Cardiac fibroblast (primary cell): ENCODE data around the gene MSX2.

ENCODE experiments used
- DNase-seq, 2 donors: peaks; one replicate each; pipeline versions ENCODE4 v3.0.0 to v3.0.0-alpha.2; 2010; ENCODE audit warnings: low read depth in 2 of 2
- H3K4me3 ChIP-seq, 2 donors: replicated peaks in 1 of 2; 1 replicate in 1 of 2; 2 replicates in 1 of 2; pipeline ENCODE4 v1.5.1; 2011; ENCODE audit warnings: low read depth in 2 of 2, low read length in 2 of 2, mild to moderate bottlenecking in 2 of 2, moderate library complexity in 1 of 2
- TF ChIP-seq, protein P1 (sequence below): IDR thresholded peaks from one replicate; pipeline ENCODE4 v1.5.1; 2011; ENCODE audit warnings: low read depth, mild to moderate bottlenecking, low read length, inconsistent platforms

The MSX2 gene

DNA sequence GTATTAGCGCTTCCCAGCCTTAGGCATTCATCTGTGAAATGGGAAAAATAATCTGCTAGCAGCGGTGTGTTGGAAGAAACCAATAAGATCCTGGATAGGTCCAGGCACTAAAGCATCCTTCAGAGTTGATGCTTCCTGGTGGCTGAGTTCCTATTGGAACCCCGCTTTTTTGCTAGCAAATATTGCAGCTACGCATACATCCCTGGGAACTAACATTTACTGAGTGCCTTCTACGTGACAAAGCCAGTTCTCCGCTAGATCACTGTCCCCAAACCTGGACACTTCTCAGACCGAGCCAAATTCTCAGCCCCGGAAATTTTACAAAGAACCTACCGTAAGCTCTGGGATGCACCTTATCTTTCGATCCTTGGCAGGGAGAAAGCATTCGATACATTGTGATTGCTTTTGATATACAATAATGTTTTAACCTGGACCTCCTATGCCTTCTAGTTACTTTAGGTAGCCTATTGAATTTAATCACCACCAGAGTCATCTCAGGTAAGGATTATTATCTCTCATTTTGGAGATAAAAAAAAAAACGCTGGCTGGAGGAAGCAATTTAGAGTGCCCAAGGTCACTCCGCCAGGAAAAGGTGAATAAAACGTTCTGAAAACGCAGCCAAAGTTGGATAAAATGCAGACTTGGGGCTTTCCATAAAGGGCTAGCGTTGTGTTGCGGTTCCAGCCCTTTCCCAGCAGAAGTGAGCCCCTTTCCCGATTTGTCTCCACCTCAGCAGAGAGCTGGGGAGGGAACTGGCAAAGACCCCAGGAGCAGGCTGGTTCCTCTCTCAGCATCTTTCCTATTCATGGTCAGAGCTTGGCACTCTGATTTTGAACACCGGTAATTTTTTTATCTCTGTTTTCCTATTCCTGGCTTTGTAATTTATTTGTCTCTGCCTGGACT lies 2.6 kb upstream of the MSX2 start:
- TF ChIP-seq, protein P1, sequence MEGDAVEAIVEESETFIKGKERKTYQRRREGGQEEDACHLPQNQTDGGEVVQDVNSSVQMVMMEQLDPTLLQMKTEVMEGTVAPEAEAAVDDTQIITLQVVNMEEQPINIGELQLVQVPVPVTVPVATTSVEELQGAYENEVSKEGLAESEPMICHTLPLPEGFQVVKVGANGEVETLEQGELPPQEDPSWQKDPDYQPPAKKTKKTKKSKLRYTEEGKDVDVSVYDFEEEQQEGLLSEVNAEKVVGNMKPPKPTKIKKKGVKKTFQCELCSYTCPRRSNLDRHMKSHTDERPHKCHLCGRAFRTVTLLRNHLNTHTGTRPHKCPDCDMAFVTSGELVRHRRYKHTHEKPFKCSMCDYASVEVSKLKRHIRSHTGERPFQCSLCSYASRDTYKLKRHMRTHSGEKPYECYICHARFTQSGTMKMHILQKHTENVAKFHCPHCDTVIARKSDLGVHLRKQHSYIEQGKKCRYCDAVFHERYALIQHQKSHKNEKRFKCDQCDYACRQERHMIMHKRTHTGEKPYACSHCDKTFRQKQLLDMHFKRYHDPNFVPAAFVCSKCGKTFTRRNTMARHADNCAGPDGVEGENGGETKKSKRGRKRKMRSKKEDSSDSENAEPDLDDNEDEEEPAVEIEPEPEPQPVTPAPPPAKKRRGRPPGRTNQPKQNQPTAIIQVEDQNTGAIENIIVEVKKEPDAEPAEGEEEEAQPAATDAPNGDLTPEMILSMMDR, result no peak
- DNase-seq, result no peak
- no peak overlapping the region for H3K4me3 ChIP-seq

DNA sequence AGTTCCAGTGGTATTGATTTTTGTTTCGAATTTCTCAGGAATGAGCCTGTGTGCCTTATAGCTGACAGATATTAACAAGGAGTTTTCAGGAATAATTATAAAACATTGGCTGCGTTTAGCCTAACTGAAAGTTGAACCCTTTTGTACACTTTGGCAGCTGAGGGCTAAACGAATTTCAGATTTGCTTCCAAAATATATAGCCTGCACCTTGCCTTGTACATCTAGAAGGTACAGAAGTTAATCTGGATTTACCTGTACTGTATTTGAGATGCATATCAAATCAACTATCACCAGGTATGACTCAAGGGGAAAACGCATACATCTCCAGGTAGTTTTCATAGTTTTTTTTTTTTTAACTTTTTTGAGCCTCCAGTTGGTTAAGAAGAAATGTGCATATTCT lies 1.9 kb upstream of the MSX2 start:
- DNase-seq, result no peak
- TF ChIP-seq, protein P1, result no peak
- no peak overlapping the region for H3K4me3 ChIP-seq

DNA sequence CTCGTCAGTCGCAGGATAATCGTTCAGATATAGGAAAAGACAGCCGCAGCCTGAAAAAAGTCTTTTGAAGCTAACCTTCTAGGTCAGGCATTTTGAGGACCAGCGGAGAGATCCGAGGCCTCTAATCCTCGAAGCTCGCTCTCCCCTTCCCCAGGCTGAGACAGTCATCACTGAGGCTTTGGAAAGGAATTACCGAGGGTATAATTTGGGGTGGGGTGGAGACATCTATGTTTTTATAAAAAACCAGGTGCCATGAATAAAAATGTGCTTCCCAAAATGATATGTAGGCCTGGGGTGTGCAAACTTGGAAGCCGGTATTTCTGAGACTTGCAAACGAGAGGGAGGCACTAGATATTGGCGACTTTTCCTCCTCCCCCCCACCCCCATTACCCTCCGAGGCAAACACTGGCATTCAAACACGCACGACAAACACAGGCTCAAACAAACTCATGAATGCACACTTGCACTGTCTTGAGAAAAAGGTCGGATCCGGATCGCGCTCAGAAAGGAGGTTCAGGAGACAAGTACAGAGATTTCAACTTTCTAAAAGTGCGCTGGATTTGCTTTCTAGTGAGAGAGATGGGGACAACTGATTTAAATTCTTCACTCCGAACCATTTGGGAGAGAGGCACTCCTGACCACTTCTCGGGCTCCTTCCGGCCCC lies 935 bp upstream of the MSX2 start:
- TF ChIP-seq, protein P1, result no peak
- DNase-seq, result no peak
- H3K4me3 ChIP-seq, result peak overlapping the region in 1 of 2 donors; percentile 44

DNA sequence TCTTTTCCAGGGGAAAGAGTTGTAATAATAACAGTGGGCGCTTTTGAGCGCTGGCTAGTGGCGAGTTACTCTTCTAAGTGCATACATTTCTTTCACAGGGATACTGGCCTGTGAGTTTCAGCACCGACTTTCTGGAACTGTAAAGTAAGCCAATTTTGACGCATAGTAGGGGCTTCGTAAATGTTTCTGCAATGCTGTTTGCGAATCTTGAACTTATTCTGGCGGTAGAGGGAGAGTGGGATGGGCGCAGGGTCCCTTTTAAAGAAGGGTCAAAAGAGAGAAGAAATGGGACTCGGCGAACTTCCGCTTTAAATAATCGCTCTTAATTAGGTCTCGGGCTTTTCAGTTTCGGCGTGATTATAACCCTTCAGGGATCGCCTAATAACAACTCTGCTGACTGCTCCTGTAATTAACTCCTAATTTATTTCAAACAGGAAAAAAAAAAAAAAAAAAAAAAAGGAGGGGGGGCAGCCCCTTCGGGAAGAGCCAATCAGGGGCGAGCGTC lies 351 bp upstream of the MSX2 start:
- H3K4me3 ChIP-seq, result peak overlapping the region; percentile 30 to 44
- TF ChIP-seq, protein P1, result no peak
- DNase-seq, result peak in 1 of 2 donors; percentile 16

DNA sequence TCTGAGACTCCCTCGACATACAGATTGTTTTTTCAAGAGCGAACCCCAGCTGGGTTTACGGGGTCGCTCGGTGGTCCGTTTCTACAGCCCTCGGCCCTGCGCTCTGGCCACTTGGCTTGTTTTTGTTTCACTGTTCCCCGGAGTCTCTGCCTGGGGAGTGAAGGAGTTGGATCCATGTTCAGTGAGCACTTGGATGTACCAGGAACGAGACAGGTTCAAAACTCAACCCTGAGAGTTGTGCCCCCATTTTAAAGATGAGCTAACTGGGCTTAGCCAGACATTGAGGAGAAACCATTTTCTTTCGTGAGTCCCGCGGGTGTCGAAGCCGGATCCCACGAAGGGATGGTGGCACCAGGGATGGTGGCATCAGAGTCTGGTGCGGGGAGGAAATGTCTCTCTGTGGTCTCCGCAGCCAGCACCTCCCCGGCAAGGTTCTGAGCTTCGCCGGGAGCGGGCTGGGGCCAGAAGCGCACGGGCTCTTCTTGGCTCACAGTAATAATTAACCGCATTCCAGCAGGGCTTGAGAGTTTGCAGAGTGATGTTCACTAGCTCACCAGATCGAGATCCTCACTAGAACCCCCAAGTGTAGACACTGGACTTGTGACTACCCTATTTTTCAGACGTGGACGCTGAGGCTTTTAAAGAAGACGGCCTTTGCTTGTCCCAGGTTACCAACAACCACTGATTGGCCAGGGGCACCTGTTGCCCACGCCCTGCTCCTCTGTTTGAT lies 1.0 kb downstream of the MSX2 start:
- TF ChIP-seq, protein P1, result no peak
- DNase-seq, result peak in 1 of 2 donors; percentile 6

DNA sequence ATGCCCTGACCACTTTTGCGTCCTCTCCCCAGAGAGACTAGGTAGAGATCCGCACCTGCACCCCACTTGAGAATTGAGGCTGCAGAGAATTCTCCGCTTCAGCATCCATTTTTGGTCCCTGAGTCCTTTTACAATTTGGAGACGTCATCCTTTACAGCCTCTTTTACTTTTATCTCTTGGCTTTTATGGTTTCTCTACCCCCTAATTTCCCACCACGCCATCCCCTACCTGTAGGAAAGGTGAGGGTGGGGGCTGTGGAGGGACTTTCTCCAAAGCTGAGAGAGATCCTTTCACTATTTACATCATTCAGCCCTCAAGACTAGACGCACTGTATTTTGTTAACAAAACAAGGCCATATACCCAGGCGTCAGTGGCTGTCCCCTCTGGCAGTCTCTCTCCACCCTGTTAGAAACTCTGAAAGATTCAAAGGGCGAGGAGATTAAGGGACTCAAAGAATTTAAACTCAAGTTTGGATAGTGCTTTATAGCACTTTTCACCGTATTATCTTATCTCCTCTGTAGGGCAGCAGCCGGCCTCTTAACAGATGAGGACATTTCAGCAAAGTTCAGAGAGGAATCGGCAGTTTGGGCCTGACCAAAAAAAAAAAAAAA lies 1.7 kb downstream of the MSX2 start:
- H3K4me3 ChIP-seq, result no peak overlapping the region

More for the DNA sequence above, 1.0 kb downstream of the MSX2 start:
- peak overlapping the region; percentile 45 to 63 for H3K4me3 ChIP-seq

More for the DNA sequence above, 1.7 kb downstream of the MSX2 start:
- TF ChIP-seq, protein P1, result no peak
- DNase-seq, result no peak
